Measurements from ENCODE around the gene PEX19.

Gene PEX19

GRCh38 chr1:160267284-160267991, 17.5 kb downstream of the PEX19 start:
- DNase-seq (ENCODE audit: low read depth in 1 of 2, low spot score in 1 of 2), result no peak
- Histone ChIP-seq H3K4me3 (replicated peaks; ENCODE audit: insufficient read depth, low read length) (no peak overlapping the region), H3K27me3 (ENCODE audit: insufficient read depth, poor library complexity, severe bottlenecking) (no peaks in the 10 kb centered on the region), H3K27ac (replicated peaks) (no peak overlapping the region)
- TF ChIP-seq GABPA (IDR thresholded peaks at IDR 0.05; ENCODE audit: low read depth) (no peak), REST (IDR thresholded peaks at IDR 0.05; ENCODE audit: insufficient replicate concordance, low read depth) (no peak), CTCF (IDR thresholded peaks at IDR 0.05; ENCODE audit: insufficient read depth, low read length) (no peak), SPI1 (IDR thresholded peaks at IDR 0.05; ENCODE audit: borderline replicate concordance, low read depth) (no peak), POLR2AphosphoS5 (IDR thresholded peaks at IDR 0.05; ENCODE audit: low read depth) (no peak)

- Histone ChIP-seq H3K27ac (replicated peaks) (no peak overlapping the region), H3K27me3 (ENCODE audit: insufficient read depth, poor library complexity, severe bottlenecking) (no peaks in the 10 kb centered on the region), H3K4me3 (replicated peaks; ENCODE audit: insufficient read depth, low read length) (no peak overlapping the region)
- DNase-seq (ENCODE audit: low read depth in 1 of 2, low spot score in 1 of 2), result no peak
- TF ChIP-seq POLR2AphosphoS5 (IDR thresholded peaks at IDR 0.05; ENCODE audit: low read depth), result no peak
- no peak for TF ChIP-seq GABPA (IDR thresholded peaks at IDR 0.05; ENCODE audit: low read depth)
- TF ChIP-seq REST (IDR thresholded peaks at IDR 0.05; ENCODE audit: insufficient replicate concordance, low read depth), result no peak
- no peak for TF ChIP-seq SPI1 (IDR thresholded peaks at IDR 0.05; ENCODE audit: borderline replicate concordance, low read depth)
- TF ChIP-seq CTCF (IDR thresholded peaks at IDR 0.05; ENCODE audit: insufficient read depth, low read length), result no peak
Measured at GRCh38 chr1:160264795-160265307, 20.1 kb downstream of the PEX19 start.

GRCh38 chr1:160261893-160262794, 22.8 kb downstream of the PEX19 start, which contains the start of gene DCAF8:
TSS of gene DCAF8 (minus strand) at chr1:160262549. CDS start at chr1:160244008, 18,541 bp downstream.
- Histone ChIP-seq H3K27ac (replicated peaks) (peak within 1 kb of the TSS; percentile 89), H3K27me3 (ENCODE audit: insufficient read depth, poor library complexity, severe bottlenecking) (no peaks in the 10 kb centered on the region), H3K4me3 (replicated peaks; ENCODE audit: insufficient read depth, low read length) (peak within 1 kb of the TSS; percentile 67)
- no peak for TF ChIP-seq CTCF (IDR thresholded peaks at IDR 0.05; ENCODE audit: insufficient read depth, low read length)
- peak; percentile 98 for TF ChIP-seq POLR2AphosphoS5 (IDR thresholded peaks at IDR 0.05; ENCODE audit: low read depth)
- TF ChIP-seq GABPA (IDR thresholded peaks at IDR 0.05; ENCODE audit: low read depth), result no peak
- TF ChIP-seq REST (IDR thresholded peaks at IDR 0.05; ENCODE audit: insufficient replicate concordance, low read depth), result peak; percentile 70
- no peak for TF ChIP-seq SPI1 (IDR thresholded peaks at IDR 0.05; ENCODE audit: borderline replicate concordance, low read depth)
- DNase-seq (ENCODE audit: low read depth in 1 of 2, low spot score in 1 of 2), result peak; percentile 94 to 99

All from HL-60 (cell line).